ENCODE data around the gene TMEM116. TPM values are rescaled to one million over a fixed set of nuclear protein-coding genes. Genes with fewer than 3 reads are reported as not detected.

TMEM116 gene
- total and polyA plus RNA-seq, 2 of the 4 experiments (the other 2 are of a cell fraction), result 5.5 to 8.4 TPM

DNA sequence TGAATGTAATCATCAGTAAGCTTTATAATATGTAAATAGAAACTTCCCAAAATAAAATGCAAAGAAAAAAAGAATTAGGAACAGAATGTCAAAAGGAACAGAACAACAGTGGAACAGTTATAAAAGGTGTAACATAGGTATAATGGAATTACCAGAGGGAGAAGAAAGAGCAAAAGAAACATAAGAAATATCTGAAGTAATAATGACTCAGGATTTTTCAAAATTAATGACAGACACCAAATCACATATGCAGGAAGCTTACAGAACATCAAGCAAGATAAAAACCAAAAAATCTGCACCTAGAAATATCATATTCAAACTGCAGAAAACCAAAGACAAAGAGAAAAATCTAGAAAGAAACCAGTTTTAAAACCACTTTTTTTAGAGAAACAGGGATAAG lies 36.1 kb downstream of the TMEM116 start:
- no TSS peak for BruUV-seq (replicated peaks)
- no peak overlapping the region for H2AFZ ChIP-seq (replicated peaks; ENCODE audit: low read length, poor library complexity)
- no peak overlapping the region for H3K4me3 ChIP-seq (ENCODE audit: insufficient read depth, low read depth, low read length)
- H3K56ac ChIP-seq (ENCODE audit: extremely low read depth, insufficient read depth, low read length), result no peak overlapping the region
- no peak overlapping the region for H2BK5ac ChIP-seq (ENCODE audit: low read depth, low read length, poor library complexity, severe bottlenecking)
- H3K9me3 ChIP-seq (ENCODE audit: control insufficient read depth, insufficient read depth, low read length), result peaks cover under 1% of the 10 kb centered on the region
- H3K9ac ChIP-seq (ENCODE audit: low read depth, low read length), result no peak overlapping the region
- no peak overlapping the region for H3K27ac ChIP-seq (ENCODE audit: insufficient read depth, low read length)
- H3K27me3 ChIP-seq (ENCODE audit: control insufficient read depth, insufficient read depth, low read length), result no peaks in the 10 kb centered on the region
- no peak overlapping the region for H2AK5ac ChIP-seq (ENCODE audit: low read depth, low read length)
- H3K14ac ChIP-seq (replicated peaks; ENCODE audit: low read depth, low read length), result no peak overlapping the region
- no peaks in the 10 kb centered on the region for H3K9me1 ChIP-seq (ENCODE audit: insufficient read depth, low read length)
- H3K18ac ChIP-seq (ENCODE audit: low read depth, low read length), result no peak overlapping the region
- DNase-seq (no peak), ATAC-seq (ENCODE audit: low read depth) (no peak)
- H3K4ac ChIP-seq (ENCODE audit: low read depth, low read length), result no peak overlapping the region
- no peak overlapping the region for H4K5ac ChIP-seq (ENCODE audit: low read depth, low read length)
- ChIA-PET CTCF (interaction anchor here (0.6 to 1.2 kb wide), 2 partner anchors 13 to 57 kb away, joined by 3 read pairs; no protein-coding TSS in a partner anchor), POLR2A (ENCODE audit: unreplicated experiment) (no interaction called here)
- H4K8ac ChIP-seq (ENCODE audit: low read depth in 2 of 2, low read length in 2 of 2), result no peak overlapping the region
- no peak overlapping the region for H2BK15ac ChIP-seq (ENCODE audit: low read depth, low read length)
- intact Hi-C loops (cut with micrococcal nuclease) (no loop called here), in situ Hi-C loops (cut with MboI; ENCODE audit: low sequenced_read_pairs) (no loop called here), dilution Hi-C loops (cut with HindIII; ENCODE audit: low sequenced_read_pairs, unreplicated experiment) (no loop called here)
- no peak overlapping the region for H4K91ac ChIP-seq (ENCODE audit: insufficient read depth, low read depth, low read length)
- peaks cover 2% of the 10 kb centered on the region; the same call in 1 of the 2 replicates for H3K4me1 ChIP-seq (ENCODE audit: control insufficient read depth, insufficient read depth, low read length)
- H2AK9ac ChIP-seq (replicated peaks; ENCODE audit: low read depth, low read length, poor library complexity), result no peak overlapping the region
- H3K23ac ChIP-seq (ENCODE audit: low read depth, low read length), result no peak overlapping the region
- H2BK120ac ChIP-seq (ENCODE audit: low read depth, low read length), result no peak overlapping the region
- no peaks in the 10 kb centered on the region for H3K79me1 ChIP-seq (ENCODE audit: low read depth in 1 of 2, low read length in 2 of 2)
- TF ChIP-seq RCOR1 (IDR thresholded peaks at IDR 0.05; ENCODE audit: insufficient replicate concordance, low read length), result no peak
- no peak for TF ChIP-seq FOS (IDR thresholded peaks at IDR 0.05; ENCODE audit: low read depth, low read length)
- TF ChIP-seq CHD1 (IDR thresholded peaks at IDR 0.05; ENCODE audit: low read depth, low read length), result no peak
- no peak for TF ChIP-seq MAFK (IDR thresholded peaks at IDR 0.05; ENCODE audit: low read depth, low read length)
- no peak for TF ChIP-seq MAZ (IDR thresholded peaks at IDR 0.05; ENCODE audit: borderline replicate concordance, low read depth, low read length)
- no peak for TF ChIP-seq BHLHE40 (IDR thresholded peaks at IDR 0.05; ENCODE audit: low read depth, low read length)
- TF ChIP-seq, protein P1, sequence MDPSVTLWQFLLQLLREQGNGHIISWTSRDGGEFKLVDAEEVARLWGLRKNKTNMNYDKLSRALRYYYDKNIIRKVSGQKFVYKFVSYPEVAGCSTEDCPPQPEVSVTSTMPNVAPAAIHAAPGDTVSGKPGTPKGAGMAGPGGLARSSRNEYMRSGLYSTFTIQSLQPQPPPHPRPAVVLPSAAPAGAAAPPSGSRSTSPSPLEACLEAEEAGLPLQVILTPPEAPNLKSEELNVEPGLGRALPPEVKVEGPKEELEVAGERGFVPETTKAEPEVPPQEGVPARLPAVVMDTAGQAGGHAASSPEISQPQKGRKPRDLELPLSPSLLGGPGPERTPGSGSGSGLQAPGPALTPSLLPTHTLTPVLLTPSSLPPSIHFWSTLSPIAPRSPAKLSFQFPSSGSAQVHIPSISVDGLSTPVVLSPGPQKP (IDR thresholded peaks at IDR 0.05; ENCODE audit: borderline replicate concordance, low read depth, low read length), result no peak
- no peak for TF ChIP-seq CEBPB (IDR thresholded peaks at IDR 0.05; ENCODE audit: low read depth, low read length)
- no peak for TF ChIP-seq POLR2A (IDR thresholded peaks at IDR 0.05; ENCODE audit: low read depth, low read length)
- TF ChIP-seq, protein P2, sequence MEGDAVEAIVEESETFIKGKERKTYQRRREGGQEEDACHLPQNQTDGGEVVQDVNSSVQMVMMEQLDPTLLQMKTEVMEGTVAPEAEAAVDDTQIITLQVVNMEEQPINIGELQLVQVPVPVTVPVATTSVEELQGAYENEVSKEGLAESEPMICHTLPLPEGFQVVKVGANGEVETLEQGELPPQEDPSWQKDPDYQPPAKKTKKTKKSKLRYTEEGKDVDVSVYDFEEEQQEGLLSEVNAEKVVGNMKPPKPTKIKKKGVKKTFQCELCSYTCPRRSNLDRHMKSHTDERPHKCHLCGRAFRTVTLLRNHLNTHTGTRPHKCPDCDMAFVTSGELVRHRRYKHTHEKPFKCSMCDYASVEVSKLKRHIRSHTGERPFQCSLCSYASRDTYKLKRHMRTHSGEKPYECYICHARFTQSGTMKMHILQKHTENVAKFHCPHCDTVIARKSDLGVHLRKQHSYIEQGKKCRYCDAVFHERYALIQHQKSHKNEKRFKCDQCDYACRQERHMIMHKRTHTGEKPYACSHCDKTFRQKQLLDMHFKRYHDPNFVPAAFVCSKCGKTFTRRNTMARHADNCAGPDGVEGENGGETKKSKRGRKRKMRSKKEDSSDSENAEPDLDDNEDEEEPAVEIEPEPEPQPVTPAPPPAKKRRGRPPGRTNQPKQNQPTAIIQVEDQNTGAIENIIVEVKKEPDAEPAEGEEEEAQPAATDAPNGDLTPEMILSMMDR (conservative IDR thresholded peaks at IDR 0.05; ENCODE audit: low read depth, low read length), result no peak
- TF ChIP-seq, protein P3, sequence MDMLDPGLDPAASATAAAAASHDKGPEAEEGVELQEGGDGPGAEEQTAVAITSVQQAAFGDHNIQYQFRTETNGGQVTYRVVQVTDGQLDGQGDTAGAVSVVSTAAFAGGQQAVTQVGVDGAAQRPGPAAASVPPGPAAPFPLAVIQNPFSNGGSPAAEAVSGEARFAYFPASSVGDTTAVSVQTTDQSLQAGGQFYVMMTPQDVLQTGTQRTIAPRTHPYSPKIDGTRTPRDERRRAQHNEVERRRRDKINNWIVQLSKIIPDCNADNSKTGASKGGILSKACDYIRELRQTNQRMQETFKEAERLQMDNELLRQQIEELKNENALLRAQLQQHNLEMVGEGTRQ (IDR thresholded peaks at IDR 0.05; ENCODE audit: low read depth, low read length), result no peak
- TF ChIP-seq SMC3 (IDR thresholded peaks at IDR 0.05; ENCODE audit: low read depth, low read length), result no peak
- TF ChIP-seq RAD21 (IDR thresholded peaks at IDR 0.05; ENCODE audit: low read length), result no peak
- TF ChIP-seq MXI1 (IDR thresholded peaks at IDR 0.05; ENCODE audit: borderline replicate concordance, low read depth, low read length), result no peak
- no peak for TF ChIP-seq RFX5 (IDR thresholded peaks at IDR 0.05; ENCODE audit: low read depth, low read length)
- TF ChIP-seq NFE2L2 (IDR thresholded peaks at IDR 0.05; ENCODE audit: low read depth, low read length), result no peak
- H2BK20ac ChIP-seq (ENCODE audit: low read depth, low read length), result no peak overlapping the region
- no peaks in the 10 kb centered on the region for H4K20me1 ChIP-seq (ENCODE audit: insufficient read depth, low read length)
- no peaks in the 10 kb centered on the region for H3K36me3 ChIP-seq (ENCODE audit: control insufficient read depth, insufficient read depth, low read length)
- H3K4me2 ChIP-seq (ENCODE audit: low read depth, low read length), result no peak overlapping the region
